Neural crest cell (in vitro differentiated cells): ENCODE measurements around the gene CACNA1A. TPM values are rescaled to one million over a fixed set of nuclear protein-coding genes. Genes with fewer than 3 reads are reported as not detected.

Source experiments
- DNase-seq: peaks from one replicate; pipeline ENCODE4 v3.0.0; 2021; ENCODE audit warnings: low read depth, mixed read lengths, low spot score
- H3K27ac Mint-ChIP-seq: one replicate; pipeline ENCODE4 v1.8.0; 2021; ENCODE audit warnings: mild to moderate bottlenecking, mixed read lengths; ENCODE audit not compliant: unreplicated experiment
- H3K27me3 Mint-ChIP-seq: 2 replicates; pipeline ENCODE4 v1.8.0; 2021; ENCODE audit warnings: low read depth, mild to moderate bottlenecking, mixed read lengths
- H3K36me3 Mint-ChIP-seq: 2 replicates; pipeline ENCODE4 v1.8.0; 2021; ENCODE audit warnings: low read depth, mild to moderate bottlenecking, mixed read lengths
- H3K4me1 Mint-ChIP-seq: 2 replicates; pipeline ENCODE4 v1.8.0; 2021; ENCODE audit warnings: mixed read lengths
- H3K4me3 Mint-ChIP-seq: one replicate; pipeline ENCODE4 v1.8.0; 2021; ENCODE audit warnings: mild to moderate bottlenecking, mixed read lengths
- H3K9me3 Mint-ChIP-seq: 2 replicates; pipeline ENCODE4 v1.8.0; 2021; ENCODE audit warnings: mixed read lengths
- total RNA-seq: library from RNA; stranded (reverse); gene quantifications from 2 replicates; pipeline ENCODE4 v1.2.1, GENCODE V29; 2021
- TF ChIP-seq, protein P1 (sequence below): fragments of 200-600 bp; sonication (generic); conservative IDR thresholded peaks from 2 replicates; pipeline ENCODE4 v1.5.0; 2021; ENCODE audit warnings: antibody characterized with exemption, mild to moderate bottlenecking

CACNA1A gene
- total RNA-seq, 1 donor from 2014 or later: 2.8 TPM

DNA sequence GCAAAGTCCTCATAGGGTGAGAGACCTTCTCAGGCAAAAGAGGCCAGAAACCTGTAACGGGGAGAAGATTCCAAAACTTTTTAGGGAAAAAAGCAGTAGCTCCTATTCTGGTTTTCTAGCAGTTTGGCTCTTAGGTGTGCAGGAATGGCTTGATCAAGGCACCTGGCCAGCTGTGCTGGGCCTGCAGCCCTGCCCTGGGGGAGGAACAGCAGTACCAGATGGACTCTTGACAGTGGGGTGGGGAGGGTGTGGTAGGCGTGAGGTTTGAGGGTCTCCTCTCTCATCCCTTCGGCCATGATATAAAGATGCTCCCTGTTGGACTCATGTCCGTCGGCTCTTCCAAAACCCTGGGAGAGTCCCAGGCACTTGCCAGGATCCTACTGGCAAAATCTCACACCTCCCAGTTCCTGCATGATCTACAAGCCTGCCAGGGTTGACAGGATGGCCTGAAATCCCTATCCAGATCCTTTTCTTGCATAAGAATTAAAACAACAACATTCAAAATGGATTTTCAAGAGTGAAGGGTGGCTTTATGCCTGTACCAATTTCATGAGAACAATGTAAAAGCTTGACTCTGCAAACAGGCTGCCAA lies 235.7 kb downstream of the CACNA1A start:
- TF ChIP-seq, protein P1, sequence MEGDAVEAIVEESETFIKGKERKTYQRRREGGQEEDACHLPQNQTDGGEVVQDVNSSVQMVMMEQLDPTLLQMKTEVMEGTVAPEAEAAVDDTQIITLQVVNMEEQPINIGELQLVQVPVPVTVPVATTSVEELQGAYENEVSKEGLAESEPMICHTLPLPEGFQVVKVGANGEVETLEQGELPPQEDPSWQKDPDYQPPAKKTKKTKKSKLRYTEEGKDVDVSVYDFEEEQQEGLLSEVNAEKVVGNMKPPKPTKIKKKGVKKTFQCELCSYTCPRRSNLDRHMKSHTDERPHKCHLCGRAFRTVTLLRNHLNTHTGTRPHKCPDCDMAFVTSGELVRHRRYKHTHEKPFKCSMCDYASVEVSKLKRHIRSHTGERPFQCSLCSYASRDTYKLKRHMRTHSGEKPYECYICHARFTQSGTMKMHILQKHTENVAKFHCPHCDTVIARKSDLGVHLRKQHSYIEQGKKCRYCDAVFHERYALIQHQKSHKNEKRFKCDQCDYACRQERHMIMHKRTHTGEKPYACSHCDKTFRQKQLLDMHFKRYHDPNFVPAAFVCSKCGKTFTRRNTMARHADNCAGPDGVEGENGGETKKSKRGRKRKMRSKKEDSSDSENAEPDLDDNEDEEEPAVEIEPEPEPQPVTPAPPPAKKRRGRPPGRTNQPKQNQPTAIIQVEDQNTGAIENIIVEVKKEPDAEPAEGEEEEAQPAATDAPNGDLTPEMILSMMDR: no peak
- Mint-ChIP-seq H3K4me1 (no peaks in the 10 kb centered on the region), H3K36me3 (no peaks in the 10 kb centered on the region), H3K27ac (no peak overlapping the region), H3K27me3 (peaks cover 2% of the 10 kb centered on the region), H3K4me3 (no peak overlapping the region), H3K9me3 (no peaks in the 10 kb centered on the region)
- no peak for DNase-seq

DNA sequence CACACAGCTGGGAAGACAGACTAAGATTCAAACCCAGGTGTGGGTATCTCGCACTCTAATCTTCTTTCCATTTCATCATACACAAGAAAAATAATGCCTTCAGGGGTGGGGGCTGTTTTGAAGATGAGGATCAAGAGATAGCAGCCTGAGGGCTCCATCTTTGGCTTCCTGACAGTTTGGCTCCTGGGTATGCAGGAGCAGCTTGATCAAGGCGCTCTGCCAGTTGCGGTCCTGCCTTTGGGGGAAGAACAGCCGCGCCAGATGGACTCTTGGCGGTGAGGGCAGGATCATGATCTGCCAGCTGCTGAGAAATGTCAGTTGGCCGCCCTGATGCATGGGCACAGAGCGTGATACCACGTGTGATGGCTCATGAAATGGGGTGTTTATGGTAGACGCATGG lies 236.9 kb downstream of the CACNA1A start:
- Mint-ChIP-seq H3K36me3 (no peaks in the 10 kb centered on the region), H3K9me3 (no peaks in the 10 kb centered on the region), H3K27me3 (peaks cover 6% of the 10 kb centered on the region), H3K27ac (no peak overlapping the region), H3K4me3 (no peak overlapping the region), H3K4me1 (no peaks in the 10 kb centered on the region)
- no peak for DNase-seq
- TF ChIP-seq, protein P1: no peak

DNA sequence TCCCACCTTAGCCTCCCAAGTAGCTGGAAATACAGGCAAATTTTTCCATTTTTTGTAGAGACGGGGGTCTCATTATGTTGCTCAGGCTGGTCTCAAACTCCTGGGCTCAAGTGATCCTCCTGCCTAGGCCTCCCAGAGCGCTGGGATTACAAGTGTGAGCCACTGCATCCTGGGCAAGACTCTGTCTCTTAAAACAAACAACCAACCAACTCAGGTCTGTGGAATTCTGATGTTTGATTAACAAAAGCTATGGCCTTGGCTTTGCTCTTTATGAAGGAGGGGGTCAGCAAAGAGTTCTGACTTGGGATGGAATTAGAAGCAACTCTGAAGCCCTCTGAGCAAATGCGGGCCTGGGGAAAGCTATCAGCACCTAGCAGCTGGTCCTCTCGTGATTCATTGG lies 238.4 kb downstream of the CACNA1A start:
- H3K4me3 Mint-ChIP-seq: no peak overlapping the region
- no peaks in the 10 kb centered on the region for H3K36me3 Mint-ChIP-seq

DNA sequence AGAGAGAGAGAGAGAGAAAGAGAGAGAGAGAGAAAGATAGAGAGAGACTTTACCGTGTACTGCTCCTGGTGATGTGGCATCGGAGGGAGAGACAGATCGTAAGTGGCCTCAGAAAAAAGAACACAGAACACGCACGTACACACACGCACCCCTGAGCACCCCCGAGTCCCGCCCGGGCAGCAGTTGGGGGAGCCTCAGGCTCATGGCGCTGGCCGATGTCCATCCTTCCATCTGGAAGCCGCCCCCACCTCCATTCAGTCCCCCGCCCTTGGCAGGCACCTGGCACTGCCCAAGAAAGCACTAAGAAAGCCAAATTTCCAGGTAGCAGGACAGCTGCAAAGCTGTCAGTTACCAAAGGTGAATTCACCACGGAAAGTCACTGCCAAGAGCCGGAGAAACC lies 239.1 kb downstream of the CACNA1A start:
- Mint-ChIP-seq H3K4me1 (no peaks in the 10 kb centered on the region), H3K36me3 (no peaks in the 10 kb centered on the region), H3K27ac (no peak overlapping the region), H3K27me3 (peaks cover 13% of the 10 kb centered on the region), H3K9me3 (no peaks in the 10 kb centered on the region), H3K4me3 (no peak overlapping the region)
- TF ChIP-seq, protein P1: no peak
- DNase-seq: no peak

More for the DNA sequence above, 238.4 kb downstream of the CACNA1A start:
- Mint-ChIP-seq H3K27me3 (peaks cover 11% of the 10 kb centered on the region), H3K9me3 (no peaks in the 10 kb centered on the region), H3K27ac (no peak overlapping the region), H3K4me1 (no peaks in the 10 kb centered on the region)
- no peak for DNase-seq
- TF ChIP-seq, protein P1: no peak

DNA sequence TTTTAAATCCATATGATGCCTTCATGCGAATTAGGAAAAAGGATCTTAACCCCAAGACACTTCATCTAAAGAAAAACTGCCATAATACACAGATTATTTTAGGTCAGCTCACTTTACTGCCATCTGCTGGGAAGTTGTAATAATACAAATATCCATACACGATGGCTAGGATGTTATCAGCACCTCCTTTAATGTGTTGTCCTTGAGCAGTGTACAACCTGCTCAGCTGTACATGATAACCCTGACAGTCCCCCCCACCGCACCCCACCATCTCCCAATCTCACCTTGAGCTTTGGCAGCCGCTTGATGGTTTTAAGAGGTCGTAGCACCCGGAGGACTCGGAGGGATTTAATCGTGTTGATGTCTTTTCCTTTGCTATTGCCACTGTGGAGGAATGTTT lies 243.8 kb downstream of the CACNA1A start:
- Mint-ChIP-seq H3K9me3 (no peaks in the 10 kb centered on the region), H3K4me3 (no peak overlapping the region), H3K27ac (no peak overlapping the region), H3K4me1 (no peaks in the 10 kb centered on the region), H3K27me3 (peaks cover 22% of the 10 kb centered on the region), H3K36me3 (no peaks in the 10 kb centered on the region)
- TF ChIP-seq, protein P1: peak; percentile 75
- DNase-seq: no peak
